HFF-Myc (cell line): ENCODE results near the gene FGF1.
A peak's percentile ranks its signal among the peaks of the same experiment; 100 is the strongest.

Experiments
- DNase-seq: peaks from one replicate; pipeline ENCODE4 v3.0.0-alpha.2; 2011; ENCODE audit warnings: low read depth; ENCODE audit errors: extremely low read depth
- H3K4me3 ChIP-seq: replicated peaks from 2 replicates; pipeline ENCODE4 v1.5.1; 2011; ENCODE audit warnings: low read depth, mild to moderate bottlenecking, control low read depth, low read length
- CTCF ChIP-seq: IDR thresholded peaks from 2 replicates; pipeline ENCODE4 v1.5.1; 2012; ENCODE audit warnings: mild to moderate bottlenecking, low read depth, low read length, control low read depth; ENCODE audit errors: missing control alignments

The FGF1 gene

GRCh38 chr5:142612494-142613270, 73.2 kb downstream of the FGF1 start:
- H3K4me3 ChIP-seq = no peak overlapping the region
- no peak for TF ChIP-seq CTCF
- DNase-seq = no peak

GRCh38 chr5:142611154-142611553, 74.7 kb downstream of the FGF1 start:
- no peak for DNase-seq
- TF ChIP-seq CTCF = peak; percentile 76
- H3K4me3 ChIP-seq = no peak overlapping the region

DNA sequence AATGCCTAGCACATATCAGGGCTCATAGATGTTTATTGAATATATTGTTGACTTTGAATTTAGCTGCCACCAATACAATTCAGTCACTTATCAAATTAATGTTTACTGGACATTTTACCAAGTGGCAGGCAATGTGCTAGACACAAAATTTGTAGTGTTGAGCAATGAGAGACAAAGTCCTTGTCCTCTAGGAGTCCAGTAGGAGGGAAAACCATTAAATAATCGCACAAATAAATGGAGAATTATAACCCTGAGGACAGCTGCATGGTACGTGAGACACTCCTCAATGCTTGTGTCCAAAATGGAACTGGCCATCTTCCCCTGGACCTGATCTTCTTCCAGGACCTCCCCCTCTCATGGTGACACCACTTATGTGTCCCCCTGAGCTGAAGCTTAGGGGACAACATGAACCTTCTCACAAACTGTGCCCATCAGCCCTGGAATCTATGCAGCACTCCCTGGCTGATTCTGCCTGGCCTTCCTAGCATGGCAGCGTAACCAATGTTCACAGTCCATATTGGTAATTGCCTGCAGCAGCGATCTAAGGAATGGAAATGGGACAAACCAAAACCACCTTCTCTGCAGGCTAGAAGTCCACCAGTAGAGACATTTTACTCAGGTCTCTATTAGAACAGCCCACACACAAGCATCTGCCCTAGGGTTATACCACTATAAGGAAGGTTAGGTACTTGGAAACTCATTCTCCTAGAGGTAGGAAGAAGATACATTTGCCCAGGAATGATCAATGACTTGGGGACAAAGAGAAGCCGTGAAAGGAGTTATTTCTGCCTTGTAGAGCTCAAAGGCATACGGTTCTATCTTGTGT, 75.5 kb downstream of the FGF1 start:
- no peak overlapping the region for H3K4me3 ChIP-seq
- DNase-seq = no peak
- TF ChIP-seq CTCF = no peak

DNA sequence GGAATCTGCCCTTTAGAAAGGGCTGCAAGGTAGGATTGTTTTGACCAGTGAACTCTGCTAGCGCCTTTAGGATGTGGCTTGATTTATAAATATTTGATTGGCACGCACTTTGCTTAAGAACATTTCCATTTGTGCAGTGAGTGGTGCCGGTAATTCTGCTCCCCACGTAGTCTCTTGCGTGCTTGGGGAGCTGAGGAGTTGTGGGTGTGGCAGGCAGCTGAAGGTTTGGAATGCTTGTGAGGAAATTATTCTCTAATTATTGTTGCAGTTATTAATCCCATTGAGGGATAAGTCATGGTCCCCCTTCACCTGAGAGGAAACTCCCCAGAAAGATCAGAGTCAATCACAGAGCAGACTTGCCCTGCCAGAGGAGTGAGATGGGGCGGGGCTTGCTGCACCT, 76.7 kb downstream of the FGF1 start:
- no peak for TF ChIP-seq CTCF
- no peak overlapping the region for H3K4me3 ChIP-seq
- no peak for DNase-seq

GRCh38 chr5:142608081-142608480, 77.8 kb downstream of the FGF1 start:
- no peak overlapping the region for H3K4me3 ChIP-seq
- no peak for DNase-seq
- no peak for TF ChIP-seq CTCF

DNA sequence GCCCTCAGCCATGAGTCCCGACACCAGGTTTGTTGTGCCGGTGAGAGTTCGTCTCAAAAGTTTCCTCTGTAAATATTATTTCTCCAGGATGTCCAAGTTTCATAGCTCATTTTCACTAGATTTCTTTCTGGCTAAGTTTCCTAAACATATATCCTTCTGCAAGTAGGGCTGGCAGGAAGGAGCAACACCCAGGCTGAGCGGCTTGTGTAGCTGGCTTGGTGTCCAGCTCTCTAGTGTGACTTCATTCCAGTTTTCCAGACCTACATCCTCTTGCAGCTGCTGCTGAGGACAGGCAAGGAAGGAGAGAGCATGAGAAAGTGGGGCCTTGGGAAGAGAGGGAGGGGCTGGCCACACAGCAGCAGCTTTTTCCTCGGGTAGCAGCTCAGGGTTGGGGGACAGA, 80.3 kb downstream of the FGF1 start:
- no peak overlapping the region for H3K4me3 ChIP-seq
- DNase-seq = no peak
- no peak for TF ChIP-seq CTCF
